ENCODE measurements around the gene ATG2A.
A peak's percentile ranks its signal among the peaks of the same experiment; 100 is the strongest.

The ATG2A gene

DNA sequence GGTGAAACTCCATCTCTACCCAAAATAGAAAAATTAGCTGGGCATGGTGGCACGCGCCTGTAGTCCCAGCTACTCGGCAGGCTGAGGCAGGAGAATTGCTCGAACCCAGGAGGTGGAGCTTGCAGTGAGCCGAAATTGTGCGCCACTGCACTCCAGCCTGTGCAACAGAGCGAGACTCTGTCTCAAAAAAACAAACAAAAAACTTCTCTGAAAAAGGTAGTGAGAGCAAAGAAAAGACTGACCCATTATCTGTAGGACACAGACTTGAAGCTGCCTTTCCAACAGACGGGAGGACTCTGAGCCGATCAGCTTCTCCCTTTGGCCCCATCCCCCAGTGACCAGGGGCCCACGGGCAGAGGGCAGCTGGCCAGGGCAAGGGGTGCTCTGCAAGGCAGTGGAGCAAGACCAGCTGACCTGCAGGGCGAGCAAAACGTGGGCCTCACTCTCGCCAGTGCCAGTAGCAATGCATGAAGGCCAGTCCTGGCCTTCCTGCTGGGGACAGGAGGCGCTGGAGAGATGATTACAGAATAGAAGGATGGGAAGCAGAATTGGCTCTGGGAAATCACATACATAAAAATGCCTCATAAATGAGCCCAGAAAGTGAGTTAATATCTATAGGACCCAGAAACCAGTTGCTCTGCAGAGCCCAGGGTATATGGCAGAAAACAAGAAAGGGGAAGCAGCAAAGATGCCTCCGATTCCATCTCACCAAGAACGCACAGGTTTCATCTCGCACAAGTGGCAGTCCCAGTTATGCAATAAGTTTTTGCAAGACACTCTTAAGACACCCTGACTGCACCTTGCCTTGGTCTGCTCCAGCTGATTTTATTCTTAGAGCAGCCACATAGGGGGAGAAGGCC, 41.4 kb downstream of the ATG2A start:
- H3K9me3 ChIP-seq (ENCODE audit: insufficient read depth, low read depth, low read length): no peaks in the 10 kb centered on the region
- H3K4me1 ChIP-seq (ENCODE audit: insufficient read depth, low read length): peaks cover 22% of the 10 kb centered on the region
- no peak overlapping the region for H3K4me3 ChIP-seq (ENCODE audit: low read length)
- H3K27me3 ChIP-seq (ENCODE audit: insufficient read depth, low read length): 0 out of 2 replicates have a peak, but pooled peaks cover 6% of the 10 kb centered on the region
- H3K36me3 ChIP-seq (ENCODE audit: insufficient read depth, low read length): peaks cover 28% of the 10 kb centered on the region; the same call in 1 of the 2 replicates
- no peak overlapping the region for H3K9ac ChIP-seq (ENCODE audit: low read depth, low read length)
- 92% methylated on average over 17 of the region's 17 CpGs for WGBS
- H3K27ac ChIP-seq (ENCODE audit: low read depth, low read length): no peak overlapping the region

DNA sequence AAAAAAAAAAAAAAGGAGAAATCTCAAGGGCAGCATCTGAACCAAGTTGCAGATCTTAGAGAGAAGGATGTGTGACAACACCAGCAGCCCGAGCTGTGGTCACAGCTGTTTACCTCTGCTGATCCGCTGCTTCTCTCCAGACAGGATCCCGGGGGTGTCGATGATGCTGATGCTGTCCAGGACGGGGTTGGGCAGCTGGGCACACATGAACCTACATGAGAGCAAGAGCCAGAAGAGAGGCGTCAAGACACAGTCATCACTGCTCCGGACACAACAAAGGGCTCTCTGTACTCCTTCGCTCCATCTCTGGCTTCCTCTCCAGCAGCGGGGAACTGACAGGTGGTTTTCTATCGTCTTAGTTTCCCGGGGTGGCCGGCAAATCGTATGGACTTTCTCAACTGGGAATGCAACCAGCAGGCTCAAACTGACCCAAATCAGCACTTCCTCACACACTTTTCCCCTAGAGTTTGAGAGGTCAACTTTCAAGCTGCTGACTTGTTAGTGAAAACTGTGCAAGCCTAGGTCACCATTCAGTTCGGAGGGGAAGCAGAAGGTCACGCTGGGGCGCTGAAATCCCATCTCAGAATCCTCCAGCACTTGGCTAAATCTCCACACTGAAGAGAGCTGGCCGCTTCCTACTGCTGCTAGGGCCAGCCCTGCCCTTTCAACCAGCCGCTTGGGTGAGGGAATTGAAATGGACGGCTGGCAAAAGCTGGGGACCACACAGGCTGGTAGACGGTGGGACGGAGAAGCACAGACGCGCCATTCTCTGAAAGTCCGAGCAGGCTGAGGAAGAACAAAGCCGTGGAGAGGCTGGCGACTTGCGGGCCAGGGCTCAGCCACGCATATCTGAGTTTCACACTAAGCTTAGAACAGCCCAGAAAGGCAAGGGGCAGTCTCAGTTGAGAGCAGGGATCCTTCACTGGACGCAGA, 42.4 kb downstream of the ATG2A start:
- WGBS: 95% methylated on average over 29 of the region's 29 CpGs
- Histone ChIP-seq H3K4me1 (ENCODE audit: insufficient read depth, low read length) (peaks cover 20% of the 10 kb centered on the region), H3K9me3 (ENCODE audit: insufficient read depth, low read depth, low read length) (no peaks in the 10 kb centered on the region), H3K36me3 (ENCODE audit: insufficient read depth, low read length) (peaks cover 28% of the 10 kb centered on the region; the same call in 1 of the 2 replicates), H3K27me3 (ENCODE audit: insufficient read depth, low read length) (0 out of 2 replicates have a peak, but pooled peaks cover 6% of the 10 kb centered on the region), H3K27ac (ENCODE audit: low read depth, low read length) (no peak overlapping the region), H3K4me3 (ENCODE audit: low read length) (no peak overlapping the region), H3K9ac (ENCODE audit: low read depth, low read length) (no peak overlapping the region)

DNA sequence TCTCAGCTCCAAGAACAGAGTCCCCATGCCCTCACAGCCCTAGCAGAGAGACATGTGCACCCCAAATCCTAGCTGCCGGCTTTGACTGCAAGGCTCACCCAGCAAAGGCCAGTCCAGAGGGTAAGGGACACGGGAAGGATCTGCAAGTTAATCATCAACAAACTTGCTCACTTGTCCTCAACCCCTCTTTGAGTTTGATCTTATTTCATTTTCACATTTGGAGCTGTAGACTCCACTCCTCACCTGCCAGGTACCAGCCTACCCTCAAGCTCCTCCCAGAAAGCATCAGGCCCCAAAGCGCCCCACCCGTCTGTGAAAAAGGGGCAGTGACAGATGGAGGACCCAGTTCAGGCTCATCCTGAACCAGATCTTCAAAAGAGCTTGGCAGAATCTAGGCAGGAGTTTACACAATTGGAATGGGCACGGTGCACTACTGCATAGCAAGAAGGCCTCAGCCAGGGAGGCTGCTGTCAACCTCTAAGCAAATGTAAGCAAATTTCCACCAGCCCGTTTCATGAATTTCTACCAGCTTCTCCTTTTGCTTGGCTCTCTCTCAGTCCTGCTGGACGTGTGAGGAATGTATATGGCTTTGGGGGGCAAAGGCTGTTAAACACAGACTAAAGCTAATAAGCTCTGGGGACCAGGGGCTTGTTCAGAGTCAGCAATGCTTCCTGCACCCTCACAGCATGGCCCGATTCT, 44.1 kb downstream of the ATG2A start:
- no peaks in the 10 kb centered on the region for H3K9me3 ChIP-seq (ENCODE audit: insufficient read depth, low read depth, low read length)
- 0 out of 2 replicates have a peak, but pooled peaks cover 6% of the 10 kb centered on the region for H3K27me3 ChIP-seq (ENCODE audit: insufficient read depth, low read length)
- H3K4me3 ChIP-seq (ENCODE audit: low read length): no peak overlapping the region
- H3K9ac ChIP-seq (ENCODE audit: low read depth, low read length): no peak overlapping the region
- H3K27ac ChIP-seq (ENCODE audit: low read depth, low read length): no peak overlapping the region
- WGBS: 92% methylated on average over 8 of the region's 8 CpGs
- peaks cover 31% of the 10 kb centered on the region; the same call in 1 of the 2 replicates for H3K36me3 ChIP-seq (ENCODE audit: insufficient read depth, low read length)
- H3K4me1 ChIP-seq (ENCODE audit: insufficient read depth, low read length): peaks cover 19% of the 10 kb centered on the region

DNA sequence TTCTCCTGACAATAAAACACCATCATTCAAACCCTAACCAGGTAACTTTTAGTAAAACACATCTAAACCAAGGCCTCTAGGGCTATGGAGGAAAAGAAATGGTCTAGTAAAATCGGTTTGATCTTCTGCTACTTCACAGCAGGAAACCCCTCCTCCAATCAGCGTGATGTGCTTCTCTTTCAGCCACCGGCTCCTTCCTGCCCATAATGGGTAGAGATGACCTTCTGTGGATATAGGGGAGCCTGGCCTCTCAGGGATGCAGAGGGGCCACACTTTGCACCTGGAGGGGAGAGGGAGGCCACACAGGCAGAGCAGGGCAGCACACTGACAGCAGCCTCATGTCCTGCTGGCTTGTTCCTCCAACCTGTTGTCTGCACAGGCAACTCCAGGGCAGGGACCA, 45.5 kb downstream of the ATG2A start:
- peaks cover 12% of the 10 kb centered on the region; the same call in 1 of the 2 replicates for H3K4me1 ChIP-seq (ENCODE audit: insufficient read depth, low read length)
- no peak overlapping the region for H3K27ac ChIP-seq (ENCODE audit: low read depth, low read length)
- H3K9ac ChIP-seq (ENCODE audit: low read depth, low read length): no peak overlapping the region
- peaks cover 31% of the 10 kb centered on the region; the same call in 1 of the 2 replicates for H3K36me3 ChIP-seq (ENCODE audit: insufficient read depth, low read length)
- no peaks in the 10 kb centered on the region for H3K27me3 ChIP-seq (ENCODE audit: insufficient read depth, low read length)
- H3K9me3 ChIP-seq (ENCODE audit: insufficient read depth, low read depth, low read length): no peaks in the 10 kb centered on the region
- 79% methylated on average over 2 of the region's 3 CpGs for WGBS
- no peak overlapping the region for H3K4me3 ChIP-seq (ENCODE audit: low read length)

DNA sequence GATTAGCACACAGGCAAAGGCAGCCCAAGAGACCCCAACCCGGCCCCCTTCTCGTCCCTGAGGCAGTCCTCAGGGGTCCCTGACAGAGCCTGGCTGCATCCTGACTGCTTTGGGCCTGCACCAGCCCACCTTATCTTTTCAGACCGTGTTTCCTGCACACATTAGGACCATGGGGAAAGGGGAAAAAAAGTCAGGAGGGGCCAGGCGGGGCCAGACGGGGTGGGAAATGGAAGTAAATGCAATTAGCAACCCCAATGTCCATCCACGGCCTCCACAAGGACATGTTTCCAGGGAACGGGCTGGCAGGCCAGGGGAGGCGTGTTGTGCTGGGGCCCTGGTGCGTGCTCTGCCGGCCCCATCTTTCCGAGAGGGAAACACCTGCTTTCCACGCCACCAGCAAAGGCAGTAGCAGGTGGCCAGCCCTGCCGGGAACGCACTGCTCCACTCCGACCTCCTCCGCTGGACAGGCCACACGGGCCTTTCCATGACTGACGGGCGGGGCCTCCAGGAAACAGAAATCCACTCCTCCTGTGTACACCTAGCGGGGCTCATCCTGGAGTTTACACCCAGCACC, 46.0 kb downstream of the ATG2A start:
- Histone ChIP-seq H3K4me3 (ENCODE audit: low read length) (no peak overlapping the region), H3K9ac (ENCODE audit: low read depth, low read length) (0 out of 2 replicates have a peak overlapping the region, but pooled peaks have one; percentile 24), H3K4me1 (ENCODE audit: insufficient read depth, low read length) (peaks cover 11% of the 10 kb centered on the region; the same call in 1 of the 2 replicates), H3K9me3 (ENCODE audit: insufficient read depth, low read depth, low read length) (no peaks in the 10 kb centered on the region), H3K36me3 (ENCODE audit: insufficient read depth, low read length) (peaks cover 31% of the 10 kb centered on the region; the same call in 1 of the 2 replicates), H3K27ac (ENCODE audit: low read depth, low read length) (no peak overlapping the region; the same call in 1 of the 2 replicates), H3K27me3 (ENCODE audit: insufficient read depth, low read length) (no peaks in the 10 kb centered on the region)
- 92% methylated on average over 20 of the region's 20 CpGs for WGBS

DNA sequence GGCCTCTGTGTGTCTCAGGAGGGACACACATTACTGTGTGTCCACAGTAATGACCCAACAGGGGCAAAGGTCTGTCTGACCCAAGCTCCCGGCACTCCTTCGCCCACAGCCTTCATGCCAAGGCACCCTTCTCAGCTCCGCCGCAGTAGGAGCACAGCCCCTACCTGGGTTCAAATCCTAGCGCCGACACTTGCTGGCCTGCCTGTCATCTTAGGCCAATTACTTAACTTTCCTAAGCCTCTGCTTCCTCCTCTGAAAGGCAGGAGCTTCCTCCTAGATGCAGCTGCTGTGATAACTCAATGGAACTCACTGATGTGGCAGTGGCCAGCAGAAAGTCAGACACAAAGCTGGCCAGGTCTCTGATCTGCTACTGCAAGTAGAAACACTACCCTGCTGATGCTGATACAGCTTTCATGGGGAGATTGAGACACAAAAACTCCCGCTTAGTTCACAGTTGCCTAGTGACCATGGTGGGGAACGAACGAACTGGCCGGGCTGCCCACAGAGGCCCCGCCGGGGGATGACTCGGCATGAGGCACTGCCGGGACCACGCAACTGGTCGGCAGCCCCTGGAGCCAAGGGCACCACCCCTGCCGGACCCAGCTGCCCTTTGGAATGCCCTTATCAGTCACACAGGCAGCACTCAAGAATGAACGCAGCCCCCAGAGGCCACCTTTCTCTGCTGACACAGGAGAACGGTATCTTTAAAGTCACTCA, 46.7 kb downstream of the ATG2A start:
- WGBS: 87% methylated on average over 19 of the region's 19 CpGs
- H3K36me3 ChIP-seq (ENCODE audit: insufficient read depth, low read length): peaks cover 31% of the 10 kb centered on the region; the same call in 1 of the 2 replicates

DNA sequence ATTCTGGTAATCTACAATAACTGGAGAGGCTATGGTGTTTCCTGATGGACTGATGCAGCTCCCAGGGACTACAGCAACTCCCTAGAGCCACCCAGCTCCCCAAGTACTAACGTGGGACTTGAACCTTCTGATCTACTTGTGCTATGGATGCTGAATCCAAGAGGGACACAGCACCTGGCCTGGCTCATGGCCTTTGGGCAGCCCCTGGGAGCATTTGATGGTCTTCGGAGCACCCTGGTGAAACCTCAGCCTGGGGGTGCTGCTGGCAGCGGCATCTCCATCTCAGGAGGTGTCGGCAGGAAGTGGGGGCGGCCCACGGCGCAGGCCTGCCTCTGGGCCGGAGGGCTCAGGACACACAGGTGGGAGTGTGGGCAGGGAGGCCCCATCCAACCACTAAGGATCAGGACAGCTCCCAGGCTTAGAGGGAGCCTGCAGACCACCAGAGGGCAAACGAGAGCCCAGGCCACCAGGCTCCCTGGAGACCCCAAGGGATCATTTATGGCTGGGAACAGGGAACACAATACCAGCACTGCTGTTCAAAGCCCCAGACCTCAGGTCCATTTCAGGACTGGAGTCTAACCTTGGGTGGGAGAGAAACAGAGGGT, 47.3 kb downstream of the ATG2A start:
- Histone ChIP-seq H3K27me3 (ENCODE audit: insufficient read depth, low read length) (no peaks in the 10 kb centered on the region), H3K36me3 (ENCODE audit: insufficient read depth, low read length) (peaks cover 29% of the 10 kb centered on the region; the same call in 1 of the 2 replicates), H3K4me1 (ENCODE audit: insufficient read depth, low read length) (peaks cover 19% of the 10 kb centered on the region; the same call in 1 of the 2 replicates), H3K9ac (ENCODE audit: low read depth, low read length) (no peak overlapping the region), H3K9me3 (ENCODE audit: insufficient read depth, low read depth, low read length) (no peaks in the 10 kb centered on the region), H3K27ac (ENCODE audit: low read depth, low read length) (peak overlapping the region; percentile 10; the same call in 1 of the 2 replicates), H3K4me3 (ENCODE audit: low read length) (no peak overlapping the region)
- WGBS: 86% methylated on average over 9 of the region's 9 CpGs

More for the DNA sequence above, 46.7 kb downstream of the ATG2A start:
- Histone ChIP-seq H3K27me3 (ENCODE audit: insufficient read depth, low read length) (no peaks in the 10 kb centered on the region), H3K9ac (ENCODE audit: low read depth, low read length) (peak overlapping the region; percentile 24; the same call in 1 of the 2 replicates), H3K4me3 (ENCODE audit: low read length) (no peak overlapping the region), H3K9me3 (ENCODE audit: insufficient read depth, low read depth, low read length) (no peaks in the 10 kb centered on the region), H3K27ac (ENCODE audit: low read depth, low read length) (peak overlapping the region; percentile 71; the same call in 1 of the 2 replicates), H3K4me1 (ENCODE audit: insufficient read depth, low read length) (peaks cover 13% of the 10 kb centered on the region; the same call in 1 of the 2 replicates)

DNA sequence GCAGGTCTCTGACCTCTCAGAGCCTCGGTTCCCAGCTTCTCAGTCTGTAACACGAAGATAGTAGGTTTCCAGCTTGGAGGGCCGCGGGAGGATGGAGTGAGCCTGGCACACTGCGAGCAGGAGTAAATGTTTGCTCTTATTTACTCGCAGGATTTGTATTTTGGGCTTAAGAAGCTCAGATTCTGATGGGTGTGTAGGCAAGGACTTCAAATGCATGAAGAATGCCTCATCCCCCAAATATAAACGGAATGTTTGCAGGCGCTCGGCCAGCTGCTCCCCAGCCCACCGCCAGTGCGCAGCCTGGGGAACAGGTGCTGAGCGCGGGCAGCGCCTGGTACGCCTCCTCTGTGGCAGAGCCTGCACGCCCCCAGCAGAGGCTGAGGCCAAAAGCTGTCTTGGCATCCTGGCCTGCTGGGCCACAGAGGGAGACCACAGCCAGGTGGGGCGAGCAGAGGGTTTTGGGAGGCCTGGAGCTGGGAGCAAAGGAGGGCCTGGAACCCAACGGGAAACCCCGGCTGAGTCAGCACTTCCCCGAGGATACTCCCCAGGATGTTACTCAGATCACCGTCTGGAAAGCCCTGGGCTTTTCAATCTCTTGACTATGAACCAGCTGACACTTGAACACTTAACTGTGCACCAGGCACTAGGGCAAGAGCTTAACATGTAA, 48.0 kb downstream of the ATG2A start:
- H3K4me1 ChIP-seq (ENCODE audit: insufficient read depth, low read length): peaks cover 25% of the 10 kb centered on the region; the same call in 1 of the 2 replicates
- 92% methylated on average over 21 of the region's 21 CpGs for WGBS
- no peak overlapping the region for H3K4me3 ChIP-seq (ENCODE audit: low read length)
- H3K9me3 ChIP-seq (ENCODE audit: insufficient read depth, low read depth, low read length): no peaks in the 10 kb centered on the region
- no peak overlapping the region for H3K9ac ChIP-seq (ENCODE audit: low read depth, low read length)
- peak overlapping the region; percentile 2; the same call in 1 of the 2 replicates for H3K27ac ChIP-seq (ENCODE audit: low read depth, low read length)
- H3K27me3 ChIP-seq (ENCODE audit: insufficient read depth, low read length): no peaks in the 10 kb centered on the region
- H3K36me3 ChIP-seq (ENCODE audit: insufficient read depth, low read length): peaks cover 24% of the 10 kb centered on the region; the same call in 1 of the 2 replicates
